SU-DHL-6 (cell line): ENCODE results near the gene PSMB9.

Experiments used
- H2AFZ ChIP-seq: fragments of 200-600 bp; sonication (generic); 2 replicates; pipeline ENCODE4 v1.6.1; 2014; ENCODE audit warnings: low read depth, mild to moderate bottlenecking, moderate library complexity, mixed read lengths, antibody characterized with exemption, low read length; ENCODE audit not compliant: severe bottlenecking
- H3F3A ChIP-seq: fragments of 200-600 bp; shearing (Covaris generic); 2 replicates; pipeline ENCODE4 v1.6.0; 2016; ENCODE audit warnings: antibody characterized with exemption, mild to moderate bottlenecking; ENCODE audit not compliant: insufficient read depth
- H3K27ac ChIP-seq: fragments of 200-600 bp; sonication (generic); 2 replicates; pipeline ENCODE4 v1.5.1; 2016; ENCODE audit warnings: low read depth, mild to moderate bottlenecking, low read length, moderate library complexity, mixed read lengths
- H3K27me3 ChIP-seq: fragments of 200-600 bp; sonication (generic), shearing (Covaris generic); 2 replicates; pipeline ENCODE4 v1.6.0; 2014; ENCODE audit warnings: mild to moderate bottlenecking, low read length
- H3K36me3 ChIP-seq: fragments of 200-600 bp; sonication (generic); 2 replicates; pipeline ENCODE4 v1.6.1; 2014; ENCODE audit warnings: mild to moderate bottlenecking, low read length, mixed read lengths
- H3K4me2 ChIP-seq: fragments of 300-600, 200-600 bp; shearing (Covaris generic), sonication (generic); 2 replicates; pipeline ENCODE4 v1.6.0; 2014; ENCODE audit warnings: low read length, low read depth, mild to moderate bottlenecking; ENCODE audit not compliant: poor library complexity, severe bottlenecking
- H3K4me3 ChIP-seq: fragments of 200-600 bp; sonication (generic); 2 replicates; pipeline ENCODE4 v1.5.1; 2014; ENCODE audit warnings: antibody characterized with exemption, low read length, mild to moderate bottlenecking, mixed read lengths; ENCODE audit not compliant: insufficient read depth, poor library complexity, severe bottlenecking
- H3K79me2 ChIP-seq: fragments of 200-600 bp; sonication (generic); 2 replicates; pipeline ENCODE4 v1.6.1; 2014; ENCODE audit warnings: mild to moderate bottlenecking, low read length, moderate library complexity; ENCODE audit not compliant: insufficient read depth
- H3K9ac ChIP-seq: fragments of 200-600 bp; sonication (generic); 2 replicates; pipeline ENCODE4 v1.7.0; 2014; ENCODE audit warnings: mild to moderate bottlenecking, low read length
- H3K9me2 ChIP-seq: fragments of 200-600 bp; sonication (generic); replicated peaks from 2 replicates; pipeline ENCODE4 v1.6.1; 2014; ENCODE audit warnings: low read length; ENCODE audit not compliant: insufficient read depth
- H3K9me3 ChIP-seq: fragments of 200-600 bp; sonication (generic); 2 replicates; pipeline ENCODE4 v1.6.1; 2014; ENCODE audit warnings: low read length, mixed read lengths; ENCODE audit not compliant: insufficient read depth
- H4K20me1 ChIP-seq: fragments of 200-600 bp; sonication (generic); 2 replicates; pipeline ENCODE4 v1.6.1; 2014; ENCODE audit warnings: low read depth, mild to moderate bottlenecking, antibody characterized with exemption, low read length, moderate library complexity, mixed read lengths
- EZH2phosphoT487 ChIP-seq: fragments of 200-600 bp; sonication (generic), shearing (Covaris generic); conservative IDR thresholded peaks from 2 replicates; pipeline ENCODE4 v1.6.1; 2018; ENCODE audit warnings: mild to moderate bottlenecking, antibody characterized with exemption, low read length, moderate library complexity, mixed read lengths
- TF ChIP-seq, protein P1 (sequence below): fragments of 200-600 bp; sonication (generic); IDR thresholded peaks from one replicate; pipeline ENCODE4 v1.5.1; 2017; ENCODE audit warnings: antibody characterized with exemption, mild to moderate bottlenecking, low read length, moderate library complexity; ENCODE audit not compliant: insufficient read depth, poor library complexity, severe bottlenecking

PSMB9 gene

GRCh38 chr6:32883789-32884188, 29.8 kb downstream of the PSMB9 start:
- Histone ChIP-seq H3K4me3 (no peak overlapping the region), H3K9ac (no peak overlapping the region), H3K9me3 (no peaks in the 10 kb centered on the region), H4K20me1 (no peaks in the 10 kb centered on the region), H3K36me3 (no peaks in the 10 kb centered on the region), H3K27ac (no peak overlapping the region), H3K79me2 (no peaks in the 10 kb centered on the region), H3K27me3 (no peaks in the 10 kb centered on the region), H3K9me2 (no peaks in the 10 kb centered on the region), H3K4me2 (no peak overlapping the region), H3F3A (no peaks in the 10 kb centered on the region), H2AFZ (no peak overlapping the region)
- TF ChIP-seq, protein P1, sequence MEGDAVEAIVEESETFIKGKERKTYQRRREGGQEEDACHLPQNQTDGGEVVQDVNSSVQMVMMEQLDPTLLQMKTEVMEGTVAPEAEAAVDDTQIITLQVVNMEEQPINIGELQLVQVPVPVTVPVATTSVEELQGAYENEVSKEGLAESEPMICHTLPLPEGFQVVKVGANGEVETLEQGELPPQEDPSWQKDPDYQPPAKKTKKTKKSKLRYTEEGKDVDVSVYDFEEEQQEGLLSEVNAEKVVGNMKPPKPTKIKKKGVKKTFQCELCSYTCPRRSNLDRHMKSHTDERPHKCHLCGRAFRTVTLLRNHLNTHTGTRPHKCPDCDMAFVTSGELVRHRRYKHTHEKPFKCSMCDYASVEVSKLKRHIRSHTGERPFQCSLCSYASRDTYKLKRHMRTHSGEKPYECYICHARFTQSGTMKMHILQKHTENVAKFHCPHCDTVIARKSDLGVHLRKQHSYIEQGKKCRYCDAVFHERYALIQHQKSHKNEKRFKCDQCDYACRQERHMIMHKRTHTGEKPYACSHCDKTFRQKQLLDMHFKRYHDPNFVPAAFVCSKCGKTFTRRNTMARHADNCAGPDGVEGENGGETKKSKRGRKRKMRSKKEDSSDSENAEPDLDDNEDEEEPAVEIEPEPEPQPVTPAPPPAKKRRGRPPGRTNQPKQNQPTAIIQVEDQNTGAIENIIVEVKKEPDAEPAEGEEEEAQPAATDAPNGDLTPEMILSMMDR = no peak
- TF ChIP-seq EZH2phosphoT487 = no peak

DNA sequence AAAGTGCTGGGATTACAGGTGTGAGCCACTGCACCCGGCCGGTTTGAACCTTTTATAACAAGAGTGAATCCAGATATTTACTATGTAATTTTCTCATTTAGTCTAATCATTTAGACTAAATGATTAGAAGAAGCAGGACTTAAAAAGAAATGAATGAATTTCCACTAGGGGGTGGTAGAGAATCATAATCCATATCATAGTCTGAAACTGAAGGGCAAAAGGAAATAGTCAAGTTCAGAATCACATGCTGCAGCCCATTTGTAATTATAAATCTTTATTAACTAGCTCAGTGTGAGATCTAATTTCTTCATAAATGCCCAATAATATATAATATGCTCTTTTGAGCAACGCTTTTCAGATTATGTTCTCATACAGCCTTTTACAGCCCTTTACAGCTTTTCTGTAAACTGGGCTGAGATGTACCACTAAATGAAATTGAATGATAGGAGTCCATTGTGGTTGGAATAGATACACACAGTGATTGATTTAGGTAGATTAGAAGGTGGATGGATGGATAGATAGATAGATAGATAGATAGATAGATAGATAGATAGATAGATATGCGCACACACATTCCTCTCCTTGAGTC, 31.8 kb downstream of the PSMB9 start:
- no peak overlapping the region for H3K4me2 ChIP-seq
- H3K36me3 ChIP-seq = no peaks in the 10 kb centered on the region
- H3K9me3 ChIP-seq = no peaks in the 10 kb centered on the region
- no peaks in the 10 kb centered on the region for H3K27me3 ChIP-seq
- no peak overlapping the region for H3K4me3 ChIP-seq
- TF ChIP-seq, protein P1 = peak; percentile 74
- no peak for TF ChIP-seq EZH2phosphoT487
- H2AFZ ChIP-seq = peak overlapping the region; percentile 18
- H4K20me1 ChIP-seq = no peaks in the 10 kb centered on the region
- peaks cover 9% of the 10 kb centered on the region; the same call in 1 of the 2 replicates for H3F3A ChIP-seq
- H3K79me2 ChIP-seq = no peaks in the 10 kb centered on the region
- H3K27ac ChIP-seq = no peak overlapping the region
- H3K9me2 ChIP-seq = no peaks in the 10 kb centered on the region
- H3K9ac ChIP-seq = no peak overlapping the region

DNA sequence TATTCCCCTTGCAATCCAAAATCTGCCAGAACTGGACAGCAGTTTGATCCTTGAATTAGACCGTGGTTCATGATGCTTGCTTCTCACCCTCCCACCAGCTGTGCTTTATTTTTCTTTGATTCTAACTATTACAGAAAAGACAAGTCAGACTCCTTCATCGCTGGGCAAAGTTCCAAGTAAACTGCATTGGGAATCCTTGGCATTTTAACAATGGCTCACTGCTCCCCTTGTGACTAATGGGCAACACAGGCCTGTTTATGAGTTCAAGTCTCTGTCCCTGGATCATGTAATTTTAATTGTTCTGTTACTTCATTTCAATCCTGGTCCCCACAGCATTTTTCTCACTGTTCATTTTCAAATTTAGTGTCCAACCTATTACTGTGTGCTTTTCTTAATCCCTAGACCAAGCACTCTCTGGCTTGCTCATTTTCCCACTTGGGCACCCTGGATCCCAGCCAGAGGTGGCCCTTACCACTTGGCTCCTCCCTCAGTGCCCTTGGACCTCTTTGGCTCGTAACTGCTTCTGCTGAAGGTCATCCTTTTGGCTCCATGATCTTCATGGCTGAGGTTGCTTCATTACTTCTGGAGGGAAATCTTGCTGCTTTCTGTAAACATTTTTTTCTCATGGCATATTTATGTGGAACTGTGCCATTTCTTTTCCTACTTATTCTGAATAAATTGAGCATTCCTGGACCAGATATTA, 32.8 kb downstream of the PSMB9 start:
- H3K9me2 ChIP-seq = no peaks in the 10 kb centered on the region
- no peak overlapping the region for H3K4me2 ChIP-seq

More for the DNA sequence above, 32.8 kb downstream of the PSMB9 start:
- Histone ChIP-seq H3K36me3 (no peaks in the 10 kb centered on the region), H3F3A (peaks cover 10% of the 10 kb centered on the region; the same call in 1 of the 2 replicates), H3K27ac (no peak overlapping the region), H4K20me1 (no peaks in the 10 kb centered on the region), H3K79me2 (no peaks in the 10 kb centered on the region), H2AFZ (no peak overlapping the region), H3K9me3 (no peaks in the 10 kb centered on the region), H3K4me3 (no peak overlapping the region), H3K9ac (no peak overlapping the region), H3K27me3 (no peaks in the 10 kb centered on the region)
- TF ChIP-seq, protein P1 = no peak
